A549 (cell line): Measurements from ENCODE around the gene DHX15. TPM values are rescaled to one million over a fixed set of nuclear protein-coding genes. Genes with fewer than 3 reads are reported as not detected.

Experiments
- ATAC-seq, 2 experiments: fragments of 200-7000 bp in 1 of 2; fragments of >200 bp in 1 of 2; cut with Nextera tagmentation in 1 of 2; cut with Tn5 transposase in 1 of 2; 3 replicates each; pipeline versions ENCODE4 v1.8.0 to v1.9.1; 2018 to 2020; ENCODE audit warnings: mild to moderate bottlenecking in 1 of 2, moderate library complexity in 1 of 2
- CTCF ChIA-PET: fragments of 300-600 bp; sonication (Branson Sonifier 250); formaldehyde crosslinking; extraction: SDS; loops from one replicate; lab custom pipeline; 2021; ENCODE audit warnings: antibody characterized with exemption, inconsistent platforms; lab: Yijun Ruan, JAX
- POLR2A ChIA-PET: fragments of 350-600 bp; formaldehyde crosslinking; extraction: SDS; loops from one replicate; lab custom pipeline; 2021; ENCODE audit warnings: antibody characterized with exemption, inconsistent platforms; lab: Yijun Ruan, JAX
- DNase-seq, 2 experiments: peaks; one replicate each; pipeline versions ENCODE4 v3.0.0 to v3.0.0-alpha.2; 2011 to 2016; ENCODE audit warnings: low read depth in 1 of 2, low spot score in 1 of 2
- FAIRE-seq: peaks from 2 replicates; lab custom pipeline; 2011; peaks lifted over from hg19 to GRCh38; lab: Jason Lieb, UNC
- H3K27ac ChIP-seq, 2 experiments: fragments of >200 bp; sonication (Bioruptor Twin); formaldehyde crosslinking; 3 replicates each; pipeline ENCODE4 v1.5.1; 2016 to 2017
- H3K4me1 ChIP-seq: fragments of >200 bp; sonication (Bioruptor Twin); formaldehyde crosslinking; 3 replicates; pipeline ENCODE4 v1.6.1; 2016
- H3K4me2 ChIP-seq: fragments of >200 bp; sonication (Bioruptor Twin); formaldehyde crosslinking; 3 replicates; pipeline ENCODE4 v1.6.1; 2016
- H3K4me3 ChIP-seq: fragments of >200 bp; sonication (Bioruptor Twin); formaldehyde crosslinking; 3 replicates; pipeline ENCODE4 v1.5.1; 2016
- H3K9me3 ChIP-seq: fragments of >200 bp; sonication (Bioruptor Twin); formaldehyde crosslinking; 3 replicates; pipeline ENCODE4 v1.6.1; 2016
- CHD4 ChIP-seq: fragments of 200-600 bp; sonication (generic); IDR thresholded peaks from 2 replicates; pipeline ENCODE4 v1.6.1; 2016; ENCODE audit warnings: antibody characterized with exemption, mild to moderate bottlenecking, borderline replicate concordance
- E2F6 ChIP-seq: IDR thresholded peaks from 2 replicates; pipeline ENCODE4 v1.6.1; 2012; ENCODE audit warnings: low read depth, borderline replicate concordance
- EHF ChIP-seq: fragments of 250-450 bp; sonication (Bioruptor Pico); IDR thresholded peaks from 2 replicates; pipeline ENCODE4 v1.5.0; 2020; ENCODE audit warnings: mild to moderate bottlenecking
- FOSB ChIP-seq: fragments of 250-450 bp; sonication (Bioruptor Pico); IDR thresholded peaks from 2 replicates; pipeline ENCODE4 v1.5.0; 2020; ENCODE audit warnings: mild to moderate bottlenecking, moderate library complexity
- FOXS1 ChIP-seq: fragments of 250-450 bp; sonication (Bioruptor Pico); IDR thresholded peaks from 2 replicates; pipeline ENCODE4 v1.5.0; 2020; ENCODE audit warnings: mild to moderate bottlenecking, moderate library complexity
- HDAC2 ChIP-seq: fragments of 200-600 bp; sonication (generic); IDR thresholded peaks from 2 replicates; pipeline ENCODE4 v1.6.1; 2016
- HES2 ChIP-seq: fragments of >200 bp; sonication (Bioruptor Twin); formaldehyde crosslinking; IDR thresholded peaks from 2 replicates; pipeline ENCODE4 v1.6.1; 2016
- HMGXB4 ChIP-seq: fragments of 250-450 bp; sonication (Bioruptor Pico); IDR thresholded peaks from 2 replicates; pipeline ENCODE4 v1.5.0; 2021; ENCODE audit warnings: mild to moderate bottlenecking, moderate library complexity, borderline replicate concordance
- HOXA7 ChIP-seq: fragments of 250-450 bp; sonication (Bioruptor Pico); IDR thresholded peaks from 2 replicates; pipeline ENCODE4 v1.5.0; 2020; ENCODE audit warnings: mild to moderate bottlenecking, moderate library complexity
- HOXB13 ChIP-seq: fragments of 250-450 bp; sonication (Bioruptor Pico); IDR thresholded peaks from 2 replicates; pipeline ENCODE4 v1.5.0; 2020; ENCODE audit warnings: low read depth, mild to moderate bottlenecking, moderate library complexity
- HOXB5 ChIP-seq: fragments of 250-450 bp; sonication (Bioruptor Pico); IDR thresholded peaks from 2 replicates; pipeline ENCODE4 v1.5.0; 2020; ENCODE audit warnings: mild to moderate bottlenecking, moderate library complexity
- JUN ChIP-seq, 2 experiments: fragments of >200 bp; sonication (Bioruptor Twin); formaldehyde crosslinking; IDR thresholded peaks; 2 replicates in 1 of 2; 3 replicates in 1 of 2; pipeline ENCODE4 v1.6.1; 2016 to 2017
- MAFK ChIP-seq: fragments of 450-650 bp; IDR thresholded peaks from 2 replicates; pipeline ENCODE4 v1.6.1; 2014; ENCODE audit not compliant: partially characterized antibody
- MAX ChIP-seq: IDR thresholded peaks from 2 replicates; pipeline ENCODE4 v1.6.1; 2012
- MAZ ChIP-seq: fragments of 150-350 bp; IDR thresholded peaks from 2 replicates; pipeline ENCODE4 v1.6.1; 2014; ENCODE audit warnings: antibody characterized with exemption, low read depth, low read length, borderline replicate concordance
- NPAS2 ChIP-seq: fragments of 250-450 bp; sonication (Bioruptor Pico); IDR thresholded peaks from 2 replicates; pipeline ENCODE4 v1.8.0; 2022; ENCODE audit warnings: mild to moderate bottlenecking, moderate library complexity, borderline replicate concordance
- NR3C1 ChIP-seq: fragments of >200 bp; sonication (Bioruptor Twin); formaldehyde crosslinking; IDR thresholded peaks from 3 replicates; pipeline ENCODE4 v1.6.1; 2017
- PHF8 ChIP-seq: fragments of 200-600 bp; sonication (generic); IDR thresholded peaks from 2 replicates; pipeline ENCODE4 v1.6.1; 2016; ENCODE audit warnings: low read depth, mild to moderate bottlenecking, antibody characterized with exemption, moderate library complexity, borderline replicate concordance
- POLR2A ChIP-seq: IDR thresholded peaks from 2 replicates; pipeline ENCODE4 v1.6.1; 2012; ENCODE audit warnings: mild to moderate bottlenecking, low read length
- RCOR1 ChIP-seq: fragments of 150-350 bp; IDR thresholded peaks from 2 replicates; pipeline ENCODE4 v1.6.1; 2014; ENCODE audit warnings: antibody characterized with exemption, low read length, low read depth
- REST ChIP-seq: fragments of 200-600 bp; sonication (generic); IDR thresholded peaks from 2 replicates; pipeline ENCODE4 v1.6.1; 2016; ENCODE audit warnings: antibody characterized with exemption, mild to moderate bottlenecking, moderate library complexity
- RFX5 ChIP-seq: fragments of 450-650 bp; IDR thresholded peaks from 2 replicates; pipeline ENCODE4 v1.7.1; 2014; ENCODE audit warnings: antibody characterized with exemption, mild to moderate bottlenecking, moderate library complexity
- RNF2 ChIP-seq: fragments of 200-600 bp; sonication (generic); IDR thresholded peaks from 2 replicates; pipeline ENCODE4 v1.6.1; 2016; ENCODE audit warnings: low read depth, mild to moderate bottlenecking, antibody characterized with exemption, moderate library complexity, borderline replicate concordance
- SMC3 ChIP-seq: fragments of >200 bp; sonication (Bioruptor Twin); formaldehyde crosslinking; IDR thresholded peaks from 3 replicates; pipeline ENCODE4 v1.6.1; 2018; ENCODE audit warnings: inconsistent platforms
- SREBF2 ChIP-seq: fragments of 450-650 bp; IDR thresholded peaks from 2 replicates; pipeline ENCODE4 v1.6.1; 2014; ENCODE audit warnings: mild to moderate bottlenecking, moderate library complexity
- TP53 ChIP-seq: fragments of 250-450 bp; sonication (Bioruptor Pico); IDR thresholded peaks from 2 replicates; pipeline ENCODE4 v1.5.0; 2021; ENCODE audit warnings: mild to moderate bottlenecking, moderate library complexity
- ZNF302 ChIP-seq: fragments of 250-450 bp; sonication (Bioruptor Pico); IDR thresholded peaks from 2 replicates; pipeline ENCODE4 v1.9.0; 2021; ENCODE audit warnings: inconsistent platforms, mild to moderate bottlenecking, moderate library complexity
- WGBS: methylation state at CpG from one replicate; pipeline ENCODE4 v1.1.6; 2017; ENCODE audit errors: missing lambda C conversion rate; 5-methylcytosine and 5-hydroxymethylcytosine counted together
- polyA minus RNA-seq: library from RNA; depleted of rRNA, polyadenylated mRNA; stranded (reverse); fragments of >200 nt; gene quantifications from 2 replicates; pipeline ENCODE4 v1.2.3, GENCODE V29; 2011; rRNA and poly(A)+ RNA removed
- polyA plus RNA-seq, 4 experiments: library from polyadenylated mRNA; depleted of rRNA in 3 of 4; stranded (reverse); fragments of >200 nt; fragmentation: RNase III in 1 of 4; extraction: RNeasy Plus Mini Kit Qiagen cat#74134 plus additional on column Dnase treatment in 1 of 4; gene quantifications; 2 replicates in 3 of 4; 3 replicates in 1 of 4; pipeline ENCODE4 v1.2.3, GENCODE V29; 2011 to 2017

DHX15 gene
- 171 and 189 TPM in 2 replicates for polyA plus RNA-seq (2011; rRNA removed)
- 57.7 and 60.1 TPM in 2 replicates for polyA plus RNA-seq (2012; cell fraction: cytosol; rRNA removed)
- 62.8 and 107 TPM in 2 replicates for polyA plus RNA-seq (2012; cell fraction: nucleus; rRNA removed)
- 153 to 154 TPM (median 154 TPM) in 3 replicates for polyA plus RNA-seq (2017; fragmentation: RNase III; extraction: RNeasy Plus Mini Kit Qiagen cat#74134 plus additional on column Dnase treatment)
- 125 and 131 TPM in 2 replicates for polyA minus RNA-seq

GRCh38 chr4:24584211-24584850 lies at the start of gene DHX15:
TSS of gene DHX15 (minus strand) at chr4:24584554. CDS start at chr4:24584393, 161 bp downstream.
- 0% methylated on average over 12 of the region's 52 CpGs for WGBS
- H3K4me1 ChIP-seq, result peaks cover 13% of the 10 kb centered on the region
- TF ChIP-seq HOXA7, result no peak
- no peak for TF ChIP-seq HOXB13 (CRISPR knock-in tag)
- TF ChIP-seq POLR2A, result peak; percentile 58
- no peak for TF ChIP-seq HES2
- TF ChIP-seq ZNF302, result no peak
- TF ChIP-seq JUN (IDR thresholded peaks at IDR 0.05), result peak; percentile 55 to 69; a peak in 4 of 5 replicates
- TF ChIP-seq E2F6, result peak; percentile 71
- TF ChIP-seq HMGXB4, result 0 out of 2 replicates have a peak, but pooled peaks have one; percentile 21
- peak; percentile 42 for TF ChIP-seq PHF8
- TF ChIP-seq MAX, result peak; percentile 74
- TF ChIP-seq HOXB5 (CRISPR knock-in tag), result no peak
- ChIA-PET CTCF (interaction anchor here (0.6 to 1.1 kb wide), 4 partner anchors 15 to 108 kb away, joined by 3 read pairs; no protein-coding TSS in a partner anchor), POLR2A (interaction anchor here (0.6 to 1.2 kb wide), 13 partner anchors 8 to 286 kb away, joined by 3 to 11 read pairs (median 4); no protein-coding TSS in a partner anchor)
- FAIRE-seq (no peak), DNase-seq (peak; percentile 71 to 97), ATAC-seq (peak; percentile 93 to 95)
- H3K9me3 ChIP-seq, result no peaks in the 10 kb centered on the region
- peak within 1 kb of the TSS; percentile 98 to 100 for H3K27ac ChIP-seq
- peak within 1 kb of the TSS; percentile 84 for H3K4me2 ChIP-seq
- H3K4me3 ChIP-seq, result peak within 1 kb of the TSS; percentile 95

GRCh38 chr4:24632011-24632410 lies 47.7 kb upstream of the DHX15 start:
- CTCF ChIA-PET, result no interaction called here
- Histone ChIP-seq H3K27ac (no peak overlapping the region), H3K9me3 (no peaks in the 10 kb centered on the region), H3K4me2 (no peak overlapping the region)
- no peak for FAIRE-seq
- no peak for ATAC-seq
- TF ChIP-seq NPAS2 (CRISPR knock-in tag) (no peak), FOXS1 (no peak), SMC3 (no peak), HOXB13 (CRISPR knock-in tag) (no peak), TP53 (CRISPR knock-in tag) (no peak)
- TF ChIP-seq, all 56 proteins: peak for 0
- WGBS, result 96% methylated on average over 2 of the region's 2 CpGs
- no peaks in the 10 kb centered on the region for H3K4me1 ChIP-seq
- H3K4me3 ChIP-seq, result no peak overlapping the region
- DNase-seq, result no peak
- POLR2A ChIA-PET, result no interaction called here

GRCh38 chr4:24630937-24631336 lies 46.6 kb upstream of the DHX15 start:
- CTCF ChIA-PET, result interaction anchor here (1.1 kb wide), 1 partner anchor 8 kb away, joined by 3 read pairs; no protein-coding TSS in a partner anchor
- FAIRE-seq (no peak), DNase-seq (peak in 1 of 2 experiments; percentile 29), ATAC-seq (peak in 1 of 2 experiments; percentile 23; a peak in 1 of 6 replicates)
- H3K4me3 ChIP-seq, result no peak overlapping the region
- no peak overlapping the region for H3K27ac ChIP-seq
- H3K4me1 ChIP-seq, result no peaks in the 10 kb centered on the region
- no peak overlapping the region for H3K4me2 ChIP-seq
- POLR2A ChIA-PET, result interaction anchor here (1.0 kb wide), 1 partner anchor 47 kb away, joined by 4 read pairs; the partner anchor contains the start of gene DHX15
- 28% methylated on average over 5 of the region's 5 CpGs for WGBS
- H3K9me3 ChIP-seq, result no peaks in the 10 kb centered on the region
- TF ChIP-seq NPAS2 (CRISPR knock-in tag) (no peak), SREBF2 (no peak), FOXS1 (no peak), FOSB (CRISPR knock-in tag) (no peak), MAZ (no peak), RFX5 (no peak), PHF8 (no peak), HDAC2 (no peak), MAFK (no peak), RNF2 (no peak), NR3C1 (no peak), REST (no peak), CHD4 (no peak), JUN (IDR thresholded peaks at IDR 0.05) (no peak), RCOR1 (no peak), EHF (CRISPR knock-in tag) (no peak)
